ENCODE data around the gene CMTM7. TPM values are rescaled to one million over a fixed set of nuclear protein-coding genes. Genes with fewer than 3 reads are reported as not detected.

The CMTM7 gene
- total and polyA plus RNA-seq, 2 of the 8 experiments (the other 6 are each of a cell fraction or from before 2014, with no cell fraction given) = 33.3 to 65.8 TPM

GRCh38 chr3:32372213-32372490, 19.5 kb upstream of the CMTM7 start (continued):
- TF ChIP-seq TAF7 (optimal IDR thresholded peaks at IDR 0.05; ENCODE audit: borderline replicate concordance, low read depth, low read length) = no peak
- no peak for TF ChIP-seq CTCF (IDR thresholded peaks at IDR 0.05; ENCODE audit: control extremely low read depth in 1 of 3, insufficient read depth in 1 of 3, low read depth in 1 of 3, low read length in 3 of 3)
